K562 (cell line): ENCODE measurements around the gene FGD6. TPM values are rescaled to one million over a fixed set of nuclear protein-coding genes. Genes with fewer than 3 reads are reported as not detected.

Experiments
- ARID2 ChIP-seq: fragments of 450-650 bp; IDR thresholded peaks from 2 replicates; pipeline ENCODE4 v1.6.1; 2017; ENCODE audit warnings: antibody characterized with exemption, mild to moderate bottlenecking
- BACH1 ChIP-seq: fragments of 200-800 bp; sonication (Bioruptor generic); IDR thresholded peaks from 2 replicates; pipeline ENCODE4 v1.6.1; 2016; ENCODE audit warnings: missing genetic modification characterization, missing compliant biosample characterization
- CCNT2 ChIP-seq: IDR thresholded peaks from 2 replicates; pipeline ENCODE4 v1.6.1; 2011; ENCODE audit warnings: borderline replicate concordance, low read depth, mild to moderate bottlenecking, moderate library complexity, mixed read lengths, low read length; ENCODE audit not compliant: insufficient read length; ENCODE audit errors: extremely low read depth
- CREB1 ChIP-seq, 2 experiments: sonication (generic) in 1 of 2; formaldehyde crosslinking in 1 of 2; IDR thresholded peaks; 2 replicates each; pipeline versions ENCODE4 v1.6.1 to v1.8.0; 2012 to 2022; ENCODE audit warnings: inconsistent platforms in 1 of 2, mild to moderate bottlenecking in 1 of 2, missing genetic modification reagents in 1 of 2, moderate library complexity in 1 of 2
- EP300 ChIP-seq: IDR thresholded peaks from 2 replicates; pipeline ENCODE4 v1.6.1; 2012; ENCODE audit warnings: low read length, improper control_type of control experiment
- MAFF ChIP-seq: IDR thresholded peaks from 2 replicates; pipeline ENCODE4 v1.6.1; 2012; ENCODE audit warnings: low read length, improper control_type of control experiment
- NCOA6 ChIP-seq: fragments of 450-650 bp; IDR thresholded peaks from 2 replicates; pipeline ENCODE4 v1.6.1; 2017; ENCODE audit warnings: mild to moderate bottlenecking
- NFE2 ChIP-seq: IDR thresholded peaks from 2 replicates; pipeline ENCODE4 v1.6.1; 2014; ENCODE audit warnings: antibody characterized with exemption, low read depth
- PURB ChIP-seq: sonication (generic); formaldehyde crosslinking; IDR thresholded peaks from 2 replicates; pipeline ENCODE4 v1.9.0; 2021; ENCODE audit warnings: low read depth, mild to moderate bottlenecking, missing genetic modification reagents
- RBM15 ChIP-seq: fragments of 200-400 bp; formaldehyde crosslinking; IDR thresholded peaks from 2 replicates; pipeline ENCODE4 v1.6.1; 2018; ENCODE audit warnings: mild to moderate bottlenecking, low read length, moderate library complexity; ENCODE audit not compliant: insufficient read depth
- RNF2 ChIP-seq: sonication (generic); IDR thresholded peaks from 2 replicates; pipeline ENCODE4 v1.6.1; 2016
- TAF9B ChIP-seq: fragments of 450-650 bp; IDR thresholded peaks from 2 replicates; pipeline ENCODE4 v1.6.1; 2018; ENCODE audit warnings: mild to moderate bottlenecking; ENCODE audit not compliant: partially characterized antibody
- TBL1XR1 ChIP-seq, 2 experiments: IDR thresholded peaks; 2 replicates each; pipeline ENCODE4 v1.6.1; 2012; ENCODE audit warnings: improper control_type of control experiment in 2 of 2, low read length in 2 of 2, mild to moderate bottlenecking in 1 of 2
- THRA ChIP-seq: fragments of 450-650 bp; IDR thresholded peaks from 2 replicates; pipeline ENCODE4 v1.6.1; 2017; ENCODE audit warnings: mild to moderate bottlenecking, moderate library complexity
- ZBTB1 ChIP-seq: sonication (generic); formaldehyde crosslinking; IDR thresholded peaks from 2 replicates; pipeline ENCODE4 v1.8.1; 2023; ENCODE audit warnings: missing genetic modification reagents, low read depth, mild to moderate bottlenecking, borderline replicate concordance
- ZEB2 ChIP-seq: fragments of 450-650 bp; IDR thresholded peaks from 2 replicates; pipeline ENCODE4 v1.6.1; 2016
- ZNF121 ChIP-seq: sonication (generic); formaldehyde crosslinking; conservative IDR thresholded peaks from 2 replicates; pipeline ENCODE4 v1.8.0; 2022; ENCODE audit warnings: missing genetic modification reagents
- ZNF146 ChIP-seq: IDR thresholded peaks from one replicate; pipeline ENCODE4 v1.6.1; 2018; ENCODE audit warnings: missing compliant biosample characterization; ENCODE audit not compliant: unreplicated experiment
- ZNF384 ChIP-seq: IDR thresholded peaks from 2 replicates; pipeline ENCODE4 v1.6.1; 2012; ENCODE audit warnings: low read depth, low read length, improper control_type of control experiment
- ZNF655 ChIP-seq: fragments of 250-450 bp; sonication (Bioruptor Pico); IDR thresholded peaks from 2 replicates; pipeline ENCODE4 v1.5.0; 2021
- ZNF77 ChIP-seq: fragments of 250-450 bp; sonication (Bioruptor Pico); IDR thresholded peaks from 2 replicates; pipeline ENCODE4 v1.5.0; 2020
- ZSCAN29 ChIP-seq: fragments of 450-650 bp; IDR thresholded peaks from 2 replicates; pipeline ENCODE4 v1.6.1; 2017
- polyA plus RNA-seq, 8 experiments: library from polyadenylated mRNA; depleted of rRNA in 4 of 8; stranded (reverse) in 5 of 8; unstranded in 3 of 8; fragments of >200 nt; fragmentation: Nextera tagmentation in 2 of 8; fragmentation: Illumina TruSeq in 1 of 8; extraction: Ambion mirVana in 2 of 8; extraction: Trizol in 1 of 8; gene quantifications; 2 replicates each; pipeline versions ENCODE4 v1.2.1 to v1.2.3, GENCODE V29; 2011 to 2014; ENCODE audit warnings: inconsistent platforms in 1 of 8, missing spikeins in 1 of 8
- total RNA-seq, 7 experiments: library from RNA; depleted of rRNA in 6 of 7; stranded (reverse); fragments of >200 nt in 6 of 7; fragmentation: Illumina TruSeq in 2 of 7; extraction: Trizol in 2 of 7; gene quantifications; 2 replicates each; pipeline versions ENCODE4 v1.2.1 to v1.2.3, GENCODE V29; 2011 to 2021; ENCODE audit warnings: low replicate concordance in 1 of 7
- TF ChIP-seq, protein P1 (sequence below): sonication (generic); formaldehyde crosslinking; IDR thresholded peaks from 2 replicates; pipeline ENCODE4 v1.5.0; 2020; ENCODE audit warnings: missing genetic modification reagents
- TF ChIP-seq, protein P2 (sequence below): IDR thresholded peaks from 2 replicates; pipeline ENCODE4 v1.6.1; 2014; ENCODE audit warnings: antibody characterized with exemption

Gene FGD6
- total and polyA plus RNA-seq, 9 of the 15 experiments (the other 6 are each of a cell fraction or from before 2014, with no cell fraction given), result 1.5 to 11.1 (median 5.8) TPM

- TF ChIP-seq ZNF384 (no peak), BACH1 (tag) (no peak), ZEB2 (peak; percentile 71; the same call in 1 of the 2 replicates), CREB1 (IDR thresholded peaks at IDR 0.05) (no peak), CREB1 (CRISPR knock-in tag; IDR thresholded peaks at IDR 0.05) (no peak), RBM15 (no peak), TBL1XR1 (IDR thresholded peaks at IDR 0.05; ENCODE audit: low read length in 2 of 2) (no peak), ZSCAN29 (no peak), ZNF121 (CRISPR knock-in tag) (no peak), ZNF77 (CRISPR knock-in tag) (no peak), EP300 (peak; percentile 51; the same call in 1 of the 2 replicates), ARID2 (no peak), THRA (no peak), ZNF655 (no peak), MAFF (no peak), ZBTB1 (CRISPR knock-in tag) (no peak), RNF2 (no peak), NFE2 (no peak), ZNF146 (CRISPR knock-in tag) (no peak), NCOA6 (0 out of 2 replicates have a peak, but pooled peaks have one; percentile 8), TAF9B (peak; percentile 25), PURB (no peak), CCNT2 (no peak)
- TF ChIP-seq, protein P1, sequence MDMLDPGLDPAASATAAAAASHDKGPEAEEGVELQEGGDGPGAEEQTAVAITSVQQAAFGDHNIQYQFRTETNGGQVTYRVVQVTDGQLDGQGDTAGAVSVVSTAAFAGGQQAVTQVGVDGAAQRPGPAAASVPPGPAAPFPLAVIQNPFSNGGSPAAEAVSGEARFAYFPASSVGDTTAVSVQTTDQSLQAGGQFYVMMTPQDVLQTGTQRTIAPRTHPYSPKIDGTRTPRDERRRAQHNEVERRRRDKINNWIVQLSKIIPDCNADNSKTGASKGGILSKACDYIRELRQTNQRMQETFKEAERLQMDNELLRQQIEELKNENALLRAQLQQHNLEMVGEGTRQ, result no peak
- TF ChIP-seq, protein P2, sequence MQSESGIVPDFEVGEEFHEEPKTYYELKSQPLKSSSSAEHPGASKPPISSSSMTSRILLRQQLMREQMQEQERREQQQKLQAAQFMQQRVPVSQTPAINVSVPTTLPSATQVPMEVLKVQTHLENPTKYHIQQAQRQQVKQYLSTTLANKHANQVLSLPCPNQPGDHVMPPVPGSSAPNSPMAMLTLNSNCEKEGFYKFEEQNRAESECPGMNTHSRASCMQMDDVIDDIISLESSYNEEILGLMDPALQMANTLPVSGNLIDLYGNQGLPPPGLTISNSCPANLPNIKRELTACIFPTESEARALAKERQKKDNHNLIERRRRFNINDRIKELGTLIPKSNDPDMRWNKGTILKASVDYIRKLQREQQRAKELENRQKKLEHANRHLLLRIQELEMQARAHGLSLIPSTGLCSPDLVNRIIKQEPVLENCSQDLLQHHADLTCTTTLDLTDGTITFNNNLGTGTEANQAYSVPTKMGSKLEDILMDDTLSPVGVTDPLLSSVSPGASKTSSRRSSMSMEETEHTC, result no peak
Observed at GRCh38 chr12:95201056-95201670, 16.1 kb downstream of the FGD6 start (continued).
